HL-60 (cell line): Measurements from ENCODE around the gene ASB10.

Experiments used
- CTCF ChIP-seq: IDR thresholded peaks from one replicate; pipeline ENCODE4 v1.5.1; 2011; ENCODE audit warnings: low read length, control low read depth, inconsistent platforms; ENCODE audit not compliant: insufficient read depth
- POLR2AphosphoS5 ChIP-seq: IDR thresholded peaks from 2 replicates; pipeline ENCODE4 v1.6.1; 2012; ENCODE audit warnings: low read depth

- no peak for TF ChIP-seq CTCF
- TF ChIP-seq POLR2AphosphoS5: no peak
Observed at GRCh38 chr7:151135525-151135845, 51.6 kb downstream of the ASB10 start.
